Measurements from ENCODE around the gene POU5F2.

- TF ChIP-seq GATA3 (IDR thresholded peaks at IDR 0.05; ENCODE audit: low read depth, low read length) = no peak
- TF ChIP-seq GATA2 (IDR thresholded peaks at IDR 0.05; ENCODE audit: low read depth, low read length) = no peak
Observed at GRCh38 chr5:93721071-93721470, 20.3 kb downstream of the POU5F2 start.
